ENCODE measurements around the gene TMPRSS3. TPM values are rescaled to one million over a fixed set of nuclear protein-coding genes. Genes with fewer than 3 reads are reported as not detected.

TMPRSS3 gene
- total and polyA plus RNA-seq, 2 of the 13 experiments (the other 11 are each of a cell fraction or from before 2014, with no cell fraction given): 2.8 to 16.9 TPM

GRCh38 chr21:42337830-42338728, 57.8 kb downstream of the TMPRSS3 start (continued):
- TF ChIP-seq SNAPC5 (CRISPR knock-in tag; IDR thresholded peaks at IDR 0.05; ENCODE audit: borderline replicate concordance) (no peak), ZNF34 (CRISPR knock-in tag; IDR thresholded peaks at IDR 0.05; ENCODE audit: borderline replicate concordance) (no peak), MYC (CRISPR knock-in tag; IDR thresholded peaks at IDR 0.05; ENCODE audit: borderline replicate concordance) (no peak), SOX6 (IDR thresholded peaks at IDR 0.05) (no peak), SOX6 (CRISPR knock-in tag; IDR thresholded peaks at IDR 0.05) (peak; percentile 39; the same call in 1 of the 2 replicates), ZNF773 (CRISPR knock-in tag; IDR thresholded peaks at IDR 0.05; ENCODE audit: borderline replicate concordance) (no peak), SSRP1 (CRISPR knock-in tag; IDR thresholded peaks at IDR 0.05) (0 out of 2 replicates have a peak, but pooled peaks have one; percentile 43), RAD21 (CRISPR knock-in tag; IDR thresholded peaks at IDR 0.05) (peak; percentile 60), CEBPB (IDR thresholded peaks at IDR 0.05; ENCODE audit: borderline replicate concordance, low read depth, low read length) (peak; percentile 51; the same call in 1 of the 2 replicates), ISX (CRISPR knock-in tag; conservative IDR thresholded peaks at IDR 0.05) (no peak), ZFP91 (CRISPR knock-in tag; IDR thresholded peaks at IDR 0.05; ENCODE audit: borderline replicate concordance) (peak; percentile 35; the same call in 1 of the 2 replicates), TARDBP (CRISPR knock-in tag; IDR thresholded peaks at IDR 0.05) (peak; percentile 41; the same call in 1 of the 2 replicates), AGO1 (IDR thresholded peaks at IDR 0.05; ENCODE audit: low read depth, low read length, poor library complexity, severe bottlenecking) (no peak)
- TF ChIP-seq, protein P1, sequence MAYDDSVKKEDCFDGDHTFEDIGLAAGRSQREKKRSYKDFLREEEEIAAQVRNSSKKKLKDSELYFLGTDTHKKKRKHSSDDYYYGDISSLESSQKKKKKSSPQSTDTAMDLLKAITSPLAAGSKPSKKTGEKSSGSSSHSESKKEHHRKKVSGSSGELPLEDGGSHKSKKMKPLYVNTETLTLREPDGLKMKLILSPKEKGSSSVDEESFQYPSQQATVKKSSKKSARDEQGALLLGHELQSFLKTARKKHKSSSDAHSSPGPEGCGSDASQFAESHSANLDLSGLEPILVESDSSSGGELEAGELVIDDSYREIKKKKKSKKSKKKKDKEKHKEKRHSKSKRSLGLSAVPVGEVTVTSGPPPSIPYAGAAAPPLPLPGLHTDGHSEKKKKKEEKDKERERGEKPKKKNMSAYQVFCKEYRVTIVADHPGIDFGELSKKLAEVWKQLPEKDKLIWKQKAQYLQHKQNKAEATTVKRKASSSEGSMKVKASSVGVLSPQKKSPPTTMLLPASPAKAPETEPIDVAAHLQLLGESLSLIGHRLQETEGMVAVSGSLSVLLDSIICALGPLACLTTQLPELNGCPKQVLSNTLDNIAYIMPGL (CRISPR knock-in tag; IDR thresholded peaks at IDR 0.05; ENCODE audit: borderline replicate concordance in 1 of 2, low read depth in 1 of 2): peak in 1 of 2 experiments; percentile 56; a peak in 1 of 4 replicates

Data from HepG2 (cell line).